GM18499 (cell line): Measurements from ENCODE around the gene HECTD4.

Experiments
- ATAC-seq: cut with Tn5 transposase; IDR thresholded peaks from one replicate; pipeline ENCODE4 v1.9.1; 2021; ENCODE audit warnings: moderate number of reproducible peaks; ENCODE audit not compliant: insufficient read depth, unreplicated experiment

HECTD4 gene

DNA sequence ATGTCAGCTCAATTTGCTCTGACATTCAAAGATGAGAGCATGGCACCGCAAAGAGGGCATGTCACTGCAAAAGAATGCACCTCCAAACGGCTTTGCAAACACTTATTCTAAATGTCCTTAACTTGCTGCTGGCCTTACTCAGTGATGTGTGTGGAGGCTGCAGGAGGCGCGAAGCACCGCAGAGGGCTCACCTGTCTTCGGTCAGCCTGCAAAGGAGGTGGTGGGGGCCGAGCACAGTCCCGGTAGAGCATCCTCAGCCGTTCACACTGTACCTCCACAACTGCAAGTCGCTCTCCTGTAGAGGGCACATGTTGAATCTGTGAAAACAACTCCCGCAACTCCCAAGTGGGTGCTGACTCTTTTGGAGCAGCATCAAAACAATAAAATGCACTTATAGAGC lies 163.0 kb downstream of the HECTD4 start:
- ATAC-seq: no peak

DNA sequence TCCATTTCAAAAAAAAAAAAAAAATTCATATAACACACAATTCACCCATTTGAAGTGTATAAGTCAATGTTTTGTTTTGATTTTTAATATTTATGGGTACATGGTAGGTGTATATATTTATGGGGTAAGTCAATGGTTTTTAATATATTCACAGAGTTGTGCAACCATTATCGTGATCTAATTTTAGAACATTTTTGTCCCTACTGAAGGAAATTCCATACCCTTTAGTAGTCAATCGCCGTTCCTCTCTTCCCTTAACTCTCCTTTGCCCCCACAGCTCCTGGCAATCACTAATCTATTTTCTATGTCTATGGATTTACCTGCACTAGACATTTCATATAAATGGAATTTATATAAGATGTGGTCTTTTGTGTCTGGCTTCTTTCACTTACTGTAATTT lies 164.1 kb downstream of the HECTD4 start:
- ATAC-seq: no peak

DNA sequence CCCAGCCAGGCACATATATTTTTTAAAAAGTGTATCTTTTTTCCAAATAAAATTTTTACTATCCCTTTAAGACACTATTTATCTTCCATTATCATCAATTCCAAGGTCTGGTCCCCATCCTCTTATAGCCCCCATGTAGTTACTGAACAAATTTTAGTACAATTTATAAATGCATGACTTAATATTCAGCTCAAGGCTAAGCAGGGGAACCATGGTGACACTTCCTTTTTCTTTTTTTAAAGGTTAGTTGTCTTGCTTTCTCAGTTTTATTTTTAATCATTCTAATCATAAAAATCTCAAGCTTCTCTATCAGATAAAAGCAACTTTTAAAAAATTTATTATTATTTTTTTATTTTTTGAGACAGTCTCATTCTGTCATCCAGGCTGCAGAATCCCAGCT lies 164.6 kb downstream of the HECTD4 start:
- ATAC-seq: no peak

DNA sequence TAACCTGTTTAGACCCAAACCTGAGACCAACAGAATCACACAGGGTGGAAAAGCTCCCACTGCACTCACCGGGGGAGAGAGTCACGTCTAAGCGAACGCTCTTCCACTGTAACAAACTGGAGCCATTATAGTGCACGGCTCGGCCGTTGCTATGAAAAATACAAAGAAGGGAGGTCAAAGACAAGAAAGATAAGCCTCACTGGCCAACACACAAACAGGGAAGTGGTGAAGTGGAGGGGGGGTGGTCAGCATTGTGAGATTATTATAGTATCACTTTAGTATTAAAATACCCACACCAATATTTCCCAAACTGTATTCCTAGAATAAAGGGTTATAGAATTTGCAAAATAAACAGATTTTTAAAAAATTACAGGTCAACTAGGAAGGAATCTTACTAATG lies 166.0 kb downstream of the HECTD4 start:
- ATAC-seq: no peak

DNA sequence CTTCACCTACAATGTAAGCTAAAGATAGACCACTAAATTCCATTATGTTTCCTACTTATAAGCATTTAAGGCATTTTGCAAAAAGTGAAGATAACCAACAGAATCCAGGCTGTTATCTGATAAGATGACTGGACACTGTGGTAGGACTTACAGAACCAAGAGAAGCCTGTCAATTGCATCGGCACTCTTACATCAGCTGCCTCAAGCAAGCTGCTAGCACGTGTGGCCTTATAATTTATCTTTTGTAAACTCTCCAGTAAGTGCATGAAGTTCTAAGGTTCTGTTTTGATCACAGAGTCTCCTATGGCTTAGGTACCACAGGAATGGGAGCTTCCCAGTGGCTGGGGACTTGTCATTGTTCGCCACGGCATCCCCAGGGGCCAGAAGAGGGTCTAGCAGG lies 168.2 kb downstream of the HECTD4 start:
- ATAC-seq: no peak

DNA sequence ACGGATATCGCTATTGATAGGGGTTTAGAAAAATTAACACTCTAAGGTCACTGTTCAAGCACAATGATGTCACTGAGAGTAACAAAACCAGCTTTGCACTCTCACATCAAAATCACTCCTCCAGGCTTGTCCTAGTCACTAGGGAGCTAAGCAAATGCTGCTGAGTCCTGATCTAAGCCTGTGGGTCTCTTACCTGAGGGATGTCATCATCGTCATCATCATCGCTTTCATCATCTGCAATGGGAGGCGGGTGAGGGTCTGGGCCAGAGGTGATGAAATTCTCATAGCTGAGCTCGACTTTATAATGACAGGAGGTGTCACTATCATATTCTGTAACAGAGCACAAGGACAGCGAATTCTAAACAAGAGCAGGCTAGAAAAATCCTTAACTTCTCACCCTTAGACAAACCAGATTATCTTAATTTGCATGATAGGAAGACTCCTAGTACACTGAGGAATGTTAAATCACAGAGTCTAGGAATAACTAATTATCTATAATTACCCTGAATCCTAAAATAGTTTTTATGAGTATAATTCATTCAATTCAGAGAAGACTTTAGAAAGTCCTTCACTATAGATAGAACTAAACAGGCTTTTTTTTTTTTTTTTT lies 173.8 kb downstream of the HECTD4 start:
- no peak for ATAC-seq

DNA sequence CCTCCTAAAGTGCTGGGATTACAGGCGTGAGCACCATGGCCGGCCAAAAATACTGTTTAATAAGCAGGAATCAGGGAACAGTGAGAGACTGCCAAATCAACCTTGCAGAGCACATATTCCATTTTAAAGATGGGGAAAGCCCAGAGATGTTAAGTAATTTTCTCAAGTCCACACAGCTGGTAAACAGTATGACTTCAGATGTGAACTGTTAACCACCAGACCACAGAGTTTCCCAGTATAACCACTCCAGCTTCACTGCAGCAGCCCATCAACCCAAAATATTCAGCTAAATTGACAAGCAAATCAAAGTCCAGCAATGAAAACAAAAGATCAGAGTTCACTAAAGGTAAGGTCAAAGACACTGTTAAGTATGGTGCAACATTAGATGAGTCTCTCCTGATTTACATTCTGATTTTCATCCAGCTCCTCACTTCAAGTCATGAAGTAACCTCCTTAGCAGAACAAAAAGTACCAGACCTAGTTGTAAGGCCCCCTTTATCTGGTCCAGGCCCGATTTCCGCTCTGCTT lies 174.8 kb downstream of the HECTD4 start:
- ATAC-seq: no peak

DNA sequence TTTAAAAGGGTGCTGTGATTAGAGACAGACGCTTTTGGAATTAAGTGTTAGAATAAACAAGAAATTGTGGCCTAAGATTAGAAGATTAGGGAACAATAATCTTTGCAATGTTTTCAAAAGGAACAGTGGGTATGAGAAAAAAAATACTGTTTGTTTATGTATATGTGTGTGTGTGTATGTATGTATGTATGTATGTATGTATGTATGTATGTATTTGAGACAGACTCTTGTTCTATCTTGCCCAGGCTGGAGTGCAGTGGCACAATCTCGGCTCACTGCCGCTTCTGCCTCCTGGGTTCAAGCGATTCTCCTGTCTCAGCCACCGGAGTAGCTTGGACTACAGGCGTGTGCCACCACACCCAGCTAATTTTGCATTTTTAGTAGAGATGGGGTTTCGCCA lies 175.3 kb downstream of the HECTD4 start:
- no peak for ATAC-seq

DNA sequence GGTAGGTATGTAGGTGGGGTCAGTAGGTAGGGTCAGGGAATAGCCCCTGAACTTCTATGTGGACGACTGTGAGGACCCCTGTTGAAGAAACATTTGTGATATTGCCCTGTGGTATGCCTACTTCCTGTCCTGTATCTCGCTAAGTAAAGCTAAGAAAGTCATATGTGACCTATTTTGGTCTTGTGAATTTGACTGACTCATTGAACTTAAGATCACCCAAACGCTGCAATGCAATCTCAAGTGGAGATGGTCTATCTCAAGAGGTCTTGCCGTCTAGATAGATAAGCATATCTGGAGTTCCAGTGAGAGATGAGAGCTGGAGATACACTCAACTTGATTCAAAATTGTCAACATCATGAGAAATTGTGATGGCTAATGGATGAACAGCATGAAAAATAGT lies 183.1 kb downstream of the HECTD4 start:
- ATAC-seq: no peak

DNA sequence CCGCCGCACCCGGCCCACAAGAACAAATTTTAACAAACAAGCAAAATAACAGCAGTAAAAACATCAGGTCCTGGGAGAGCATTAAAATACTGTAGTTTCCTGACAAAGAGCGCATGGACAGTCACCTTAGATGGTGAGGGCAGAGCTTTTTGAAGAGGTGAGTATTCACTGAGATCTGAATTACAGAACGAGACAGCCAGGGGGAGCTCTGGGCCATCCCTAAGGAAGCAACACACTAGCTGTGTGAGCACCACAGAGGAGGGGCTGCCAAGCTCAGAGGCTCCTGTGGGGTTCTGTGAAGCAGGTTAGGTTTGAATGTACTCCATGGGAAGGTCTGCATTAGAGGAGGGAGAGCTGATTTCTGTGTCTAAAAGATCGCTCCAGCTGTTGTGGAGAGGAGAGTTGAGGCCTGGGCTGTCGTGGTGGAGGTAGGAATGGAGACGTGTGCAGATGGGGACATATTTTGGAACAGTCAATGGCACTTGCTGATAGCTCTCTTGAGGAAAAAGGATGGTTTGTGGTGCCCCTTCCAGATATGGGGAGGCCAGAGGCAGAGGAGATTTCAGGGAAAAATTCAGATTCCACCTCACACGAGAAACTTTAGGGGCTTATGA lies 184.0 kb downstream of the HECTD4 start:
- ATAC-seq: no peak

DNA sequence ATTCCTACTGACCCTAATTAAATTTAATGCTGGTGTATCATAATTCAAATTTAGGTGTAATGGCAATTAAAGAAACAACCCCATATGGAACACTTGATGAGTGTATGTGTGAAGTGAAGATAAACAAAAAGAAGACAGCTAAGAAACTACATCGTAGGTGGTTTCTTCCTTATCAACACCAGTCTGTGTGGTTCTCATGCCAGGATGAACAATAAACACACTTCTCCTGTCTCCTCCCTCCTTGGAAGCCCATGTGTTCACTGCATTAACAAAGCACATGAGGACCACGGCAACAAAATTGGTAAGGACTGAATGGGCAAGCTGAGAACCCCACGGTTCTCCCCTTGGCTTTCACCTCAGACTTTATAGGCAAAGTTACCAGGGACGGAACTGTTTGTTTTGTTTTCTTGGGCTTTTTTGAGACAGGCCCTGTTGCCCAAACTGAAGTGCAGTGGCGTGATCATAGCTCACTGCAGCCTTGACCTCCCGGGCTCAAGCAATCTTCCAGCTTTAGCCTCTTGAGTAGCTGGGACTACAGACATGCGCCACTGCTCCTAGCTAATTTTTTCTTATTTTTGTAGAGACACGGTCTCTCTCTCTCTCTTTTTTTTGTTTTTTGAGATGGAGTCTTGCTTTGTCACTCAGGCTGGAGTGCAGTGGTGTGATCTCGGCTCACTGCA lies 185.9 kb downstream of the HECTD4 start:
- ATAC-seq: no peak

DNA sequence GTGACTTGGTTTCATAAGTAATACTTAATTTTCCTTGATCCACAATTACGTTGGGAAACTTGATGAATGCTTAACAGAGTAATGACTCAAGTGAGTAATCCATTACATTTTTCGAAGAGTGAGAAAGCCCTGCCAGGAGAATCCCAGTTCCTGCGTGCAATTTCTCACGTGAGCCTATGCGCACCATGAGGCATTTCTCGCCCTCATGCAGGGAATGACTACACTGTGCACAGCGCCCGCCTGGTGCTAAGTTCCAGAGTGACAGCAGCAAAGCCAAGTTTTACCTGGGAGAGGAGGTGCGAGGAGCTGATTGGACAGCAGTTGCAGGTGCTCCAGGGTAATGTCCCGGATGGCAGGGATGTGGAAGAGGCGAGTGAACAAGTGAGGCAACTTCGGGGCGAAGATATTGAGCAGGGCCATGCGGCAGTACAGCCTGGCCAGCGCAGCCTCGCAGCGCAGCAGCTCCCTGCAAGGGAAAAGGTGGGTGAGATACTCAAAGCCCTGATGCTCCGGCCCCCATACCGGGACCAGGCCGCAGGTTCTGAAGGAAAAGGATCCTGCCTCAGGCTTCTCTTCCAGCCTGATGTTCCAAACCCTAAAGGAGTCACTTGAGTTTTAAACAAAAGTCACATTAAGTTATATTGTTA lies 187.5 kb downstream of the HECTD4 start:
- no peak for ATAC-seq

DNA sequence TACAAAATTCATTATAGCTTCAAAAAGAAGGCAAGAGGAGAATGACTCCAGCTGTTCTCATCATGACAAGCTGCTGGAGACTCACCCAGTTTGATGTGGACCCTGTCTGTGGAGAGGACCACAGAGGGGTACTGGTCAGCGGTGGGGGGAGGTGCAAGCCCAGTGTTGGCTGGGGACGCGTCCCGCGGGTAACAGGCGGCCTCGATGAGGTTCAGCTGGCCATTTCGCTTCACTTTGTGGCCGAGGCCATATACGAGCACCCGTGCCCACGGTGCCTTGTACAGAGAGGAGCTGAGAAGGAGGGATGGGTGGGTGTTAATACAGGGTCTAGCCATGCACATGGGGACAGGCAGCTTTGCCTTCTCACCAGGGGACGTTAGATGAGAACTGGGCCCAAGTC lies 189.8 kb downstream of the HECTD4 start:
- no peak for ATAC-seq

DNA sequence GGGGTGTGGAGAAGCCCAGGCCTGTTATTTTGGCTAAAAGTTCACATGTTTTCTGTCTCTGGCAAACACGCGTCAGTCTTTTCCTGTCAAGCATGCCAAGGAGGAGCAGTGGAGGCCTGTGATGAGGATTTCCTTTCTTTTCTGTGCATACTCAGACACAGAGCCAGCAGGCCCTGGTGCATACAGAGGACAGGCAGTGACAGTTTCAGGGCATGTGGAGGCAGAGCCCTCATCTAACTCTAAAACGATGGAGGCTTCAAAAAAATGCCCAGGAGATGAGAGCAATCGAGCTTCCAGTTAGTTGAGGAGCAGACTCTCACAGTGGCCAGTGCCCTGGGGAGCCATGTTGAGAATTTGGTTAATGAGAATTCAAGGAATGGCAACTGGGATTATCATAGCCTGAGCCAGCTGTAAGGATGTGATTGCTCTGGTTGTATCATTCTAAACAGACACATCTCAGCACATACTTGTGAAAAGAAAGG lies 190.3 kb downstream of the HECTD4 start:
- ATAC-seq: no peak

DNA sequence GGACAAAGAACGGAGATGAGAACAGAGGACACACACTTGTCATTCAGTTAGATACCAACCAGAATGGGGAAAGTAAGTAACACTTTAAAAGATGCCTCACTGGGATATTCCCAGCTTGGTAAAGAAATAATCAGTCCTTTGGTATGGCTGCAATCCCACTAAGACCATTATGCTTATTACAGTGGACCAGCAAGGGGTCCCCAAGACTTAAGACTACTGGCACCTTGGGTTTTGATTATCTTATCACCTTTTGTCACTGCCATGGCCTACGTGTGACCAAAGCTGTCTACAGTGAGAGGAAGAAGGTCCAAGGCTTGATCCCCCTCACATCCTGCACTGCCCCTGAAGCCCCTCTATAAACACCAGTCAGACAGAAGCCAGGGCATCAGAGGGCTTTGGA lies 191.0 kb downstream of the HECTD4 start:
- ATAC-seq: no peak

DNA sequence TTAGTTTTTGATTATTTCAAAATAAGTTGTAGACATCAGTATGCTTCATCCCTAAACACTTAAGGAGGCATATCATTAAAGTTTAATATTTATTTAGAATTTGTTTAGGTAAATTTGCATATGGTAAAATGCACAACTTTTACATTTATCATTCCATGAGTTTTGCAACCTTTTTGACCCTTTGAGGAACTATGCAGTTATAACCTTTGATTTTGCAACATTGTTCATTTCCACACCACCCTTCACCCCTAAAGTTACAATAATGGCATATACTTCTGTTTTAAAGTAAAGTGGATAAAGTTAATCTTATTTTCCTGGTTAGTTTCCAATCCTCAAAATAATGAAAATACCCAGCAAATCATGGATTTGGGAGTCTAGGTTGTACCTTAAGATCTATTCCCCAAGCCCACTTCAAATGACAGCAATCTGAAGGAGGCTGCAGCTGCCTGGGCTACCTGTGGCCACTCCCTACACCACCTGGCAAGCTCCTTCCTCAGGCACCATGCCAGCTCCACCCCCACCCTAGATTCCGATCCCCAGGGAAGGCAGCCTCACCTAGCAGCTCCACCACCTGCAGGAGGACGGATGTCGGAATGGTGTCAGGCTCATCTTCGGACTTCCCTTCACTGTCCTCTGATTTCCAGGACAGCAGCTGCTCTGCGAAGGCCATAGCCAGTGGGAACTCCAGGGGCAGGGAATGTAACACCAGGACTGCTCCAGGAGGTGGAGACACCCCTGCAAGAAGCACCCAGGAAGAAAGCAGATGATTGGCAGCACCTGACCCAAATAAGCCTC lies 191.8 kb downstream of the HECTD4 start:
- ATAC-seq: no peak

DNA sequence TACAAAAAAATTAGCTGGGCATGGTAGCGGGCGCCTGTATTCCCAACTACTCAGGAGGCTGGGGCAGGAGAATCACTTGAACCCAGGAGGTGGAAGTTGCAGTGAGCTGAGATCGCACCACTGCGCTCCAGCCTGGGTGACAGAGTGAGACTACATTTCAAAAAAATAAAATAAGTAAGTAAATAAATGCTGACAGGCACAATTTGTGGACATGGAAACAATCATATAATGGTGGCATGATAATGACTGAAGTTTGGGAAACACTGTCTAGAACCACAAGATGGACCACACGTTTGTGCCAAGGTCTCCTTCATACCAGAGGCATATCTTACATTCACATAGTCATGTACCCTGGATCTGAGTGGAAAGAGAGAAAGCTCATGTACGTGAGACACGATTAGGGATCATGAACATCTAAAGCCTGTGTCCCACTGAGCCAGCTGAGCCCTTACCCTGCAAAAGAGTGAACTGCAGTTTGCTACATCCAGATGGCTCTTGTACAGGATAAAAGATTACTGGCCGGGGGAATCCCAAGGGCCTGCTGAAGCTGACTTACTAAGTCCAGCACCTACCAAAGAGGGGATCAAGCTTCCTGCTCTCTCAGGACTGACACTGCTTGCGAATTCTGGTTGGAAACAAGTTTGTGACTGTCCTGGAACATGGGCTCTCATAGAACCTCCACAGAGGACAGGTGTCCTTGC lies 194.0 kb downstream of the HECTD4 start:
- no peak for ATAC-seq

DNA sequence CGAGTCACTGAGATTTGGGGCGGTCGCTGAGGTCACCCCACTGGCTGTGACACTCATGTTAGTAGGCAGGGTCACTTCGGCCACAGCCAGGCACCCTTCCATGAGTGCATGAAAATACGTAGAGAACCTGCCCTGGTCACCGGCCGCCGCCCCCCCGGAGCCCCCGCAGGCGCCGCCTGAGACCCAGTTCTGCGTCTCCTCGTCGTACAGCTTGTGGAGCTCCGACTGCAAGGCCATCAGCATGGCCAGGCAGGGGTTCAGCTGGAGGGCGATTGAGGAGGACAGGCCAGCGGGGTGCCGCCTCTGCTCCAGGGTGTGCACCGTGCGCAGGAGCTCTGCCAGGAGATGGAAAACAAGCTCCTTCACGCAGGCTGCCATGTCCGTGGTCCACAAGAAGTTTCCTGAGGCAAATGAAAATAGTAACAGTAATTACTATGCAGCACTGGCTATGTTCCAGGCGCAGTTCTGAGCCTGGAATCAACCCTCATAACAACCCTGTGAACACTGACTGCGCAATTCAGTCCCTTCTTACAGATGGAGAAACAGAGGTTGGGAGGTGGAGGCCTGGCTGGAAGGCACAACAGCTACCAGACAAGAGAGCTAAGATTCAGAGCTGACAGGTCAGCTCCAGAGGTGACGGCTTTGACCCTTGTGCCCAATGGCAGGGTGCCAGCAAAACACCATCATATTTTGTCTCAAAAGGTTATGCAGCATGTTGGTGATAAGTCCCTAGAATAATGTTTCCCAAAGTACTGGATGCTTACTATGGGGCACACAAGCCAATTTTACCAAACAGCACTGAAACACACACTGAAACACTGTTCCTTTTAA lies 196.9 kb downstream of the HECTD4 start:
- ATAC-seq: no peak
